ENCODE measurements around the gene TNRC6C. TPM values are rescaled to one million over a fixed set of nuclear protein-coding genes. Genes with fewer than 3 reads are reported as not detected.
A peak's percentile ranks its signal among the peaks of the same experiment; 100 is the strongest.

Gene TNRC6C
- total RNA-seq, 1 donor = 6.2 TPM

GRCh38 chr17:78118801-78119241 lies 160.3 kb downstream of the TNRC6C start:
- Histone ChIP-seq H3K4me1 (ENCODE audit: insufficient read depth, low read length) (no peaks in the 10 kb centered on the region), H3K9me3 (ENCODE audit: low read depth, low read length) (no peaks in the 10 kb centered on the region), H3K27ac (ENCODE audit: low read depth, low read length) (no peak overlapping the region), H3K79me2 (ENCODE audit: insufficient read depth, low read length) (no peaks in the 10 kb centered on the region), H3K4me2 (ENCODE audit: insufficient read depth, low read length) (no peak overlapping the region), H2AFZ (ENCODE audit: low read length) (no peak overlapping the region), H3K4me3 (ENCODE audit: insufficient read depth, low read length) (no peak overlapping the region), H4K20me1 (ENCODE audit: insufficient read depth, low read length) (no peaks in the 10 kb centered on the region), H3K27me3 (ENCODE audit: insufficient read depth, low read length) (peaks cover 12% of the 10 kb centered on the region), H3K36me3 (ENCODE audit: insufficient read depth, low read length) (no peaks in the 10 kb centered on the region)
- DNase-seq (ENCODE audit: insufficient read length, low spot score, missing footprints) = peak; percentile 82
- no peak for TF ChIP-seq CTCF (IDR thresholded peaks at IDR 0.05; ENCODE audit: extremely low read depth, low read depth, low read length)

- H3K27me3 ChIP-seq (ENCODE audit: insufficient read depth, low read length) = no peaks in the 10 kb centered on the region
- no peaks in the 10 kb centered on the region for H3K79me2 ChIP-seq (ENCODE audit: insufficient read depth, low read length)
- no peak overlapping the region for H3K27ac ChIP-seq (ENCODE audit: low read depth, low read length)
- DNase-seq (ENCODE audit: insufficient read length, low spot score, missing footprints) = peak; percentile 41
- no peak overlapping the region for H2AFZ ChIP-seq (ENCODE audit: low read length)
- no peak for TF ChIP-seq CTCF (IDR thresholded peaks at IDR 0.05; ENCODE audit: extremely low read depth, low read depth, low read length)
- H3K36me3 ChIP-seq (ENCODE audit: insufficient read depth, low read length) = no peaks in the 10 kb centered on the region
- no peak overlapping the region for H3K4me3 ChIP-seq (ENCODE audit: insufficient read depth, low read length)
- no peak overlapping the region for H3K4me2 ChIP-seq (ENCODE audit: insufficient read depth, low read length)
- no peaks in the 10 kb centered on the region for H3K9me3 ChIP-seq (ENCODE audit: low read depth, low read length)
- no peaks in the 10 kb centered on the region for H4K20me1 ChIP-seq (ENCODE audit: insufficient read depth, low read length)
- H3K4me1 ChIP-seq (ENCODE audit: insufficient read depth, low read length) = no peaks in the 10 kb centered on the region
These were observed 162.0 kb downstream of the TNRC6C start for GRCh38 chr17:78120537-78120936.

DNA sequence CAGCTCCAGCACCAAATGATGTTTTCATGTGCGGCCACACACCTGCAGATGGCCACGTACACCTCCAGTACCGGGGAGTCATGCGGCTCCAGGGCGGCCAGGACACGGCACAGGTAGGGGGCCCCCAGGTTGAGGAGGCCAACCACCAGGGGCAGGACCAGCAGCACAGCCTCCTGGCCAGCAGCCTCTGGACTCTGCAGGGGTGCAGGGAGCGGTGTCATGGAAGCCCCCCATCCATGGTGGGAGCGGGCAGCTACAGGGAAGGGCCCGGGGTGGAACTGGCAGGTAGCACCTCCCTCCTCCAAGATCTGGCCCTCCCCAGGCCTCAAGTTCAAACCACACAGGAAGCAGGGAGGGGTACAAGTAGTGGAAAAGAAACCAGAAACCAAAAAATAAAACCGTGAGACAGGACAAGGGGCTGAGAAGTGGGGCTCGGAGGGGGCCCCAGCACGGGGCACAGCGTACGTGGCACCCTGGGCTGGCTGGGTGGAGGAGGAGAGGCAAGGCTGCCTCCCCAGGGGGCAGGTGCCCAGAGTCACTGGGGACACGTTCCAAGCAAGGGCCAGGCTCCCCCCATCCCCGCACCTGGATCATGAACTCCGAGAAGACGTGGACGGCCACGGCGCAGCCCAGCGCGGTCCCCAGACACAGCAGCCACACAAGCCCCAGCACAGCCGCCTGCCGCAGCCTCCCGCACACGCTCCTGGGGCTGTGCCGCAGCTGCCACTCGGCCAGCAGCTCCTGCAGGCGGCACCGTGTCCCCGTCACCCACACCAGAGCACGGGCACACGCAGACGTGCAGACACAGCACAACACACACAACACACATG lies 162.7 kb downstream of the TNRC6C start:
- Histone ChIP-seq H3K79me2 (ENCODE audit: insufficient read depth, low read length) (no peaks in the 10 kb centered on the region), H3K4me1 (ENCODE audit: insufficient read depth, low read length) (no peaks in the 10 kb centered on the region), H4K20me1 (ENCODE audit: insufficient read depth, low read length) (no peaks in the 10 kb centered on the region), H3K27ac (ENCODE audit: low read depth, low read length) (no peak overlapping the region), H3K4me2 (ENCODE audit: insufficient read depth, low read length) (no peak overlapping the region), H3K27me3 (ENCODE audit: insufficient read depth, low read length) (no peaks in the 10 kb centered on the region), H3K36me3 (ENCODE audit: insufficient read depth, low read length) (no peaks in the 10 kb centered on the region), H2AFZ (ENCODE audit: low read length) (no peak overlapping the region), H3K4me3 (ENCODE audit: insufficient read depth, low read length) (no peak overlapping the region), H3K9me3 (ENCODE audit: low read depth, low read length) (no peaks in the 10 kb centered on the region)
- DNase-seq (ENCODE audit: insufficient read length, low spot score, missing footprints) = peak; percentile 62
- no peak for TF ChIP-seq CTCF (IDR thresholded peaks at IDR 0.05; ENCODE audit: extremely low read depth, low read depth, low read length)

DNA sequence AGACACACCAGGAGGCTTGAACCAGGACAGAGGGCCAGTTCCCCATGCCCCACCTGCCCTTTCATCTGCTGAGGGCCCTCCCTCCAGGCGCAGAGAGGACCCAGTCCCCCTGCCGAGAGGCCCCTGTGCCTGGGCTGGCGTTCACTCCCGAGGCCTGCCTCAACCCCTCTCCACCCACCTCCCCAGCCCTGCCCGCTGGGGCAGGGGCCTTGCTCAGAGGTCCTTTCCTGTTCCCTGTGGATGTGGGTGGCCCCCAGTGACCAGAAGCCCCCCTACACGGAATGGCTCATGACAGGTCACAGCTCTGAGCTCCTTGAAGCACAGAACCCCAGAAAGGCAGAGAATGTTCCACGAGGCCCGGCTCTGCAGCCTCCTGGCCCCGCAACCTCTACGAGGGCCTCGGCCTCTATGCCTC lies 163.3 kb downstream of the TNRC6C start:
- H4K20me1 ChIP-seq (ENCODE audit: insufficient read depth, low read length) = no peaks in the 10 kb centered on the region
- no peak overlapping the region for H2AFZ ChIP-seq (ENCODE audit: low read length)
- TF ChIP-seq CTCF (IDR thresholded peaks at IDR 0.05; ENCODE audit: extremely low read depth, low read depth, low read length) = no peak
- no peaks in the 10 kb centered on the region for H3K36me3 ChIP-seq (ENCODE audit: insufficient read depth, low read length)
- H3K27ac ChIP-seq (ENCODE audit: low read depth, low read length) = no peak overlapping the region
- no peaks in the 10 kb centered on the region for H3K27me3 ChIP-seq (ENCODE audit: insufficient read depth, low read length)
- peak; percentile 78 for DNase-seq (ENCODE audit: insufficient read length, low spot score, missing footprints)
- H3K4me1 ChIP-seq (ENCODE audit: insufficient read depth, low read length) = no peaks in the 10 kb centered on the region
- H3K4me2 ChIP-seq (ENCODE audit: insufficient read depth, low read length) = no peak overlapping the region
- no peak overlapping the region for H3K4me3 ChIP-seq (ENCODE audit: insufficient read depth, low read length)
- no peaks in the 10 kb centered on the region for H3K9me3 ChIP-seq (ENCODE audit: low read depth, low read length)
- no peaks in the 10 kb centered on the region for H3K79me2 ChIP-seq (ENCODE audit: insufficient read depth, low read length)

All from osteoblast (primary cell).